NCI-H460 (cell line): ENCODE results near the gene SNX33. TPM values are rescaled to one million over a fixed set of nuclear protein-coding genes. Genes with fewer than 3 reads are reported as not detected.

ENCODE experiments used
- total RNA-seq: library from RNA; depleted of rRNA; stranded (reverse); fragments of >200 nt; shearing (Covaris generic); gene quantifications from 2 replicates; pipeline ENCODE4 v1.2.3, GENCODE V29; 2014; rRNA removed

SNX33 gene
- total RNA-seq, 1 experiment from 2014 or later, result 10.0 TPM

Other genes with a start within 250 kb of the SNX33 start
- gene SIN3A, start 196.2 kb upstream of the SNX33 start, total RNA-seq, result 21.1 and 25.8 TPM in 2 replicates
- gene PTPN9, start 68.6 kb upstream of the SNX33 start, total RNA-seq, result 26.0 and 29.5 TPM in 2 replicates
- gene SNUPN, start 22.2 kb upstream of the SNX33 start, total RNA-seq, result 24.0 and 24.1 TPM in 2 replicates
- gene IMP3, start 7.7 kb upstream of the SNX33 start, total RNA-seq, result 59.8 and 68.6 TPM in 2 replicates
- gene CSPG4, start 64.9 kb downstream of the SNX33 start, total RNA-seq, result 0.10 and 0.20 TPM in 2 replicates
- gene UBE2Q2, start 195.5 kb downstream of the SNX33 start, total RNA-seq, result 20.8 and 25.4 TPM in 2 replicates